ENCODE measurements around the gene MAD2L2. TPM values are rescaled to one million over a fixed set of nuclear protein-coding genes. Genes with fewer than 3 reads are reported as not detected.

MAD2L2 gene
- total and polyA plus RNA-seq, 9 of the 15 experiments (the other 6 are each of a cell fraction or from before 2014, with no cell fraction given): 12.4 to 286 (median 143) TPM

DNA sequence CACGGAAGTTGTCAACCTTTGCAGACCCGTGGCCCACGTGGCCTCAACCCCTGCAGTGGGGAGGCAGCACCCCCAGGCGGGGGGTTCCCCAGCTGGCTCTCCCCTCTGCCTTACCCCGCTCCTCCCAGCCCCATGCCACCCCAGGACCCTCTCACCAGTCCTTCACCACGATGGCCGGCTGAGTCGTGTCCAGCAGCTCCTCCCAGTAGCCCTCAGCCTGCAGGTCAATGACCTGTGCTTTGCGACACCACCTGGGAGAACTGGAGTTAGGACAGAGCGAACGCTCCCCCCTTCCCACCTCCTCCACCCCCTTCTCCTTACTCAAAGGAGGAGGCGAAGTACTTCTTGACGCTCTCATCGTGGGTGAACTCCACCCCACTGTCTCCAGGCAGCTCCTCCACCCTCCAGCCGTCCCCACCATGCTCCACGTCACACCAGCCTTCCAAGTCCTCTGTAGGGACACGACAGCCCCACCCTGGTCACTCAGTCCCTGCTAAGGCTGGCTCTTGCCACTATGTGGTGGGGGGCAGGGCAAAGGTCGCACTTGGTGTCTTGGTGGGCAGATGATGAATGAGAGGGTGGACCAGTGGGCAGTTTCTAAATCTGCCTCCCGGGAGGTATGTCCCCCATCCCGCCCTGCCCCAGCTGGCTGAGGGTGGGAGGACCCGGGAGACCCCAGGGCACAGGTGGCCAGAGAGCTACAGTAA is 31.2 kb downstream of the MAD2L2 start (continued):
- no peak for TF ChIP-seq GTF3C2 (IDR thresholded peaks at IDR 0.05; ENCODE audit: borderline replicate concordance, extremely low read depth, insufficient read length)
- no peak for TF ChIP-seq SRSF7 (optimal IDR thresholded peaks at IDR 0.05; ENCODE audit: low read depth, low read length)
- no peak for TF ChIP-seq ZNF583 (CRISPR knock-in tag; IDR thresholded peaks at IDR 0.05)
- no peak for TF ChIP-seq CREM (IDR thresholded peaks at IDR 0.05; ENCODE audit: low read depth)
- 0 out of 2 replicates have a peak, but pooled peaks have one; percentile 25 for TF ChIP-seq ZNF232 (CRISPR knock-in tag; IDR thresholded peaks at IDR 0.05)
- TF ChIP-seq, protein P1, sequence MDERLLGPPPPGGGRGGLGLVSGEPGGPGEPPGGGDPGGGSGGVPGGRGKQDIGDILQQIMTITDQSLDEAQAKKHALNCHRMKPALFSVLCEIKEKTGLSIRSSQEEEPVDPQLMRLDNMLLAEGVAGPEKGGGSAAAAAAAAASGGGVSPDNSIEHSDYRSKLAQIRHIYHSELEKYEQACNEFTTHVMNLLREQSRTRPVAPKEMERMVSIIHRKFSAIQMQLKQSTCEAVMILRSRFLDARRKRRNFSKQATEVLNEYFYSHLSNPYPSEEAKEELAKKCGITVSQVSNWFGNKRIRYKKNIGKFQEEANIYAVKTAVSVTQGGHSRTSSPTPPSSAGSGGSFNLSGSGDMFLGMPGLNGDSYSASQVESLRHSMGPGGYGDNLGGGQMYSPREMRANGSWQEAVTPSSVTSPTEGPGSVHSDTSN (CRISPR knock-in tag; IDR thresholded peaks at IDR 0.05; ENCODE audit: low read depth): no peak
- TF ChIP-seq, protein P1 (tag; conservative IDR thresholded peaks at IDR 0.05; ENCODE audit: low read depth): no peak
- TF ChIP-seq HNRNPK (IDR thresholded peaks at IDR 0.05; ENCODE audit: low read depth, low read length, poor library complexity, severe bottlenecking): no peak
- TF ChIP-seq TAF1 (IDR thresholded peaks at IDR 0.05; ENCODE audit: control insufficient read depth, extremely low read depth, insufficient read depth, low read length, severe bottlenecking): no peak
- no peak for TF ChIP-seq NR4A1 (CRISPR knock-in tag; IDR thresholded peaks at IDR 0.05)
- TF ChIP-seq NR4A1 (tag; IDR thresholded peaks at IDR 0.05): no peak
- TF ChIP-seq ZNF134 (CRISPR knock-in tag; conservative IDR thresholded peaks at IDR 0.05): no peak
- no peak for TF ChIP-seq SMARCE1 (IDR thresholded peaks at IDR 0.05)
- no peak for TF ChIP-seq ZBED1 (IDR thresholded peaks at IDR 0.05)
- TF ChIP-seq ZNF644 (tag; IDR thresholded peaks at IDR 0.05; ENCODE audit: low read depth): no peak
- no peak for TF ChIP-seq KAT8 (IDR thresholded peaks at IDR 0.05; ENCODE audit: low read depth)
- no peak for TF ChIP-seq ZNF445 (CRISPR knock-in tag; IDR thresholded peaks at IDR 0.05; ENCODE audit: low read depth)
- no peak for TF ChIP-seq OTX1 (CRISPR knock-in tag; IDR thresholded peaks at IDR 0.05)
- no peak for TF ChIP-seq ZNF124 (CRISPR knock-in tag; IDR thresholded peaks at IDR 0.05)
- TF ChIP-seq IRF2 (CRISPR knock-in tag; IDR thresholded peaks at IDR 0.05): no peak
- TF ChIP-seq BDP1 (IDR thresholded peaks at IDR 0.05; ENCODE audit: insufficient read depth, insufficient read length): no peak
- TF ChIP-seq ZNF282 (CRISPR knock-in tag; IDR thresholded peaks at IDR 0.05): 0 out of 2 replicates have a peak, but pooled peaks have one; percentile 4
- TF ChIP-seq SMAD3 (CRISPR knock-in tag; conservative IDR thresholded peaks at IDR 0.05): no peak
- TF ChIP-seq ZNF140 (CRISPR knock-in tag; IDR thresholded peaks at IDR 0.05): no peak
- TF ChIP-seq HNRNPH1 (optimal IDR thresholded peaks at IDR 0.05; ENCODE audit: low read depth, low read length): no peak
- TF ChIP-seq ZNF316 (IDR thresholded peaks at IDR 0.05): no peak
- no peak for TF ChIP-seq PHB (CRISPR knock-in tag; IDR thresholded peaks at IDR 0.05)
- no peak for TF ChIP-seq ETV1 (tag; conservative IDR thresholded peaks at IDR 0.05; ENCODE audit: low read depth)
